Smooth muscle cell of the umbilical artery (primary cell): ENCODE results near the gene CHRNA9. TPM values are rescaled to one million over a fixed set of nuclear protein-coding genes. Genes with fewer than 3 reads are reported as not detected.

Experiments
- total RNA-seq: library from RNA; depleted of rRNA; stranded (reverse); fragments of >200 nt; gene quantifications from 2 replicates; pipeline ENCODE4 v1.2.3, GENCODE V29; 2014

CHRNA9 gene, protein sequence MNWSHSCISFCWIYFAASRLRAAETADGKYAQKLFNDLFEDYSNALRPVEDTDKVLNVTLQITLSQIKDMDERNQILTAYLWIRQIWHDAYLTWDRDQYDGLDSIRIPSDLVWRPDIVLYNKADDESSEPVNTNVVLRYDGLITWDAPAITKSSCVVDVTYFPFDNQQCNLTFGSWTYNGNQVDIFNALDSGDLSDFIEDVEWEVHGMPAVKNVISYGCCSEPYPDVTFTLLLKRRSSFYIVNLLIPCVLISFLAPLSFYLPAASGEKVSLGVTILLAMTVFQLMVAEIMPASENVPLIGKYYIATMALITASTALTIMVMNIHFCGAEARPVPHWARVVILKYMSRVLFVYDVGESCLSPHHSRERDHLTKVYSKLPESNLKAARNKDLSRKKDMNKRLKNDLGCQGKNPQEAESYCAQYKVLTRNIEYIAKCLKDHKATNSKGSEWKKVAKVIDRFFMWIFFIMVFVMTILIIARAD
- total RNA-seq = not detected in 2 replicates

GRCh38 chr4:40334591-40335524, at the start of gene CHRNA9:
TSS of gene CHRNA9 (plus strand) at chr4:40335333. CDS start at chr4:40335468, 135 bp downstream.

Other genes with a start within 250 kb of the CHRNA9 start
- under 0.01 TPM in 1 of 2 replicates, not detected in the other for gene RHOH, start 138.3 kb upstream of the CHRNA9 start, total RNA-seq